ENCODE results near the gene STEAP3.

The STEAP3 gene

GRCh38 chr2:119223521-119224390, at the start of gene STEAP3:
STEAP3 (plus strand) TSS chr2:119223834; CDS start chr2:119231013, 7,179 bp downstream.
- peak; percentile 86 for DNase-seq (ENCODE audit: low read depth, low spot score)

GRCh38 chr2:119174216-119174992, 49.2 kb upstream of the STEAP3 start:
- peak; percentile 29 for DNase-seq (ENCODE audit: low read depth, low spot score)

DNA sequence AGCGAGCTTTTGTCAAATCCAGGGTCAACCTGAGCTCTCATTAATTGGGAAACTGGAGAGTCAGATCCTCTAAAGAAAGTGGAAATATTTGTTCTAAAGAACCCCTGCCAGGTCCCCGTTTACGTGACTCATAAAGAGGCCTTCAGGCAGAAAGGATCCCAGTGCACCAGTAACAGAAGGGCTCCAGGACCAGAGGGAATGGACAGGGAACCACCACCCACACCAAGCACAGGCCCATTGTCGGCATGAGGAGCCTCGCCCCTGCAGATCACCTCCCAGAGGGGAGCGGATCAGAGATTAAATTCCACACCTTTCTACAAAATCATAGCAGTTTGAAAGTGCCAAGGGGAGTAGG, 48.7 kb upstream of the STEAP3 start:
- peak; percentile 19 for DNase-seq (ENCODE audit: low read depth, low spot score)

DNA sequence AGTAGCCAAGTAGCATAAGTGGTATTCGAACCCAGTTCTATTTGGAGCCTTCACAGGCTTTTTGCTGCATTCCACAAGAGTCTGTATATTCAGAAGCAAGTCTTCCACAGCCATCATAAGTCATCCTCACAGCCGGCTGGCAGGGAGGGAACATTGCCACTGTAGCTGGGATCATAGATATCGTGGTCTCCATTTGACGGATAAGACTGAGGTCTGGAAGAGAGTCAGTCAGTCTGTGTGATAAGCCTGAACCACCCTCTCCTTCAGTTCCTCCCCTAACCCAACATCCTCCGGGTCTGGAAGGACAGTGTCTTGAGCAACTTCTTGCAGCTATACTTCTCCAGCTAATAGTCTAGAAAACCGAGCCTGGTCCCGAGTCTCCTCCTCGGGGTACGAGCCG, 48.1 kb upstream of the STEAP3 start:
- no peak for DNase-seq (ENCODE audit: low read depth, low spot score)

DNA sequence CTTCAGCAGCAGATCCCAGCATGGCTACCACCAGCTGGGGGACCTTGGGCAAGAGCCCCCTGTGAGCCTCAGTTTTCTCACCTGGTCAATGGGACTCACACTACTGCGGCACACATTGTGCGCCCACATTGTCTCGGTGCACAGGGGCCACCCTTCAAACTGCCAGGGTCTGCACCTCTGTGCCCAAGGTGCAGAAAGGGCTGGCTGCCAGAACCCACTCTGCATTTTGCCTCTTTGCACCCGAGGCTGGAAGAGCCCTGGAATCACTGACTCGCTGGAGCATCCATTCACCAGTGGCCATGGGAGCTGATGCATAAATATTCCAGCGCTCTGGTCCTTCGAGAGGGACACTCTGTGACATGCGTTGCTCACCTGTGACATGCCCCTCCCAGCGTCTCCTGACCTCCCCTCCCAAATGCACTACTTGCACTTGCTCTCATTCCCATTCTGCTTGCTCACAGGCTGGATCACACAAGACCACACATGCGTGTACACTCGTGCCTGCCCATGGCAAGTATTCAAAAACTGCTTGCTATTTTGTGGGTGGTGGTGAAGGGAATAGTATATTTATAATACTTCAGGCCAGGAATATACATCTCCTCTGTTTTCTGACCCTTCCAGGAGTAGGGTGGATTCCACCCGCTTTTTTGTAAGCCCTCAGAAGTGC, 46.3 kb upstream of the STEAP3 start:
- DNase-seq (ENCODE audit: low read depth, low spot score): no peak

GRCh38 chr2:119177838-119178190, 45.8 kb upstream of the STEAP3 start:
- no peak for DNase-seq (ENCODE audit: low read depth, low spot score)

- DNase-seq (ENCODE audit: low read depth, low spot score): no peak
Measured at GRCh38 chr2:119178776-119179175, 44.9 kb upstream of the STEAP3 start.

DNA sequence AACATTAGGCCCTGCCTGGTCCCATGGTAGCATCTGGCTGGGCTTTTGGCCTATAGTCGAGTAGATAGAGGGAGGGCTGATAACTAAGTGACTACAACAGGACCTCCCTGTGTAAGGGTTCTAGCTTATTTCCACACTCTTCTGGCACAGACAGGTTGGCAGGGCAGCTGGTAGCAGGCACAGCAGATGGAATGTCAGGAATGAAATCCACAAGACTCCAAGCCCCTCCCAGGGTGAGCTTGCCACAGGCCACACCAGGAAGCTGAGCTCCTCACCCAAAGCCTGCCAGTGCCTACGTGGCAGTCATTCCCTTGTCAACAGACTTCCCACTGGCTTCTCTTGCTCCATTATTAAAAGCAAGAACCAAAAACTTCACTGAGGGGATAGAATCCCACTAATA, 44.4 kb upstream of the STEAP3 start:
- DNase-seq (ENCODE audit: low read depth, low spot score): peak; percentile 73

GRCh38 chr2:119179991-119180390, 43.6 kb upstream of the STEAP3 start:
- peak; percentile 44 for DNase-seq (ENCODE audit: low read depth, low spot score)

DNA sequence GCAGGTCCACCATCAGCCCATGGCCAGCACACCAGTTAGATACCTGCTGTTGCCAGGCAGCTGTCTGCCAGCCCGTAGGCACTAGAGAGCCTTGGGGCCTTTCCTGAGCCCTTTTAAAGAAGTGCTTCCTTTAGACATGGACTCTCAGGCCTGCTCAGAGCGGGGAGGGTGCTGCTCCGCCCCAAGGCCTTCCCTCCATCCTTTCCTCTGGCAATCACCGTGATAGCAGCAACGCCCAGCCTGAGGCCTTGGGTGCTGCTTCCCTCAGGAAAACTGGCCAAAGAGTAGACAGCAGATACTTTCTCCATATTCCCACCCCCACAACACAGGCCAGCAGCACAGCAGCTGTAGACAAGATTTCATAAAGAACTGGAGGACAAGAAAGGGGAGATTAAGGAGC, 42.7 kb upstream of the STEAP3 start:
- no peak for DNase-seq (ENCODE audit: low read depth, low spot score)

GRCh38 chr2:119181391-119181790, 42.2 kb upstream of the STEAP3 start:
- no peak for DNase-seq (ENCODE audit: low read depth, low spot score)

GRCh38 chr2:119181791-119182445, 41.7 kb upstream of the STEAP3 start:
- no peak for DNase-seq (ENCODE audit: low read depth, low spot score)

- DNase-seq (ENCODE audit: low read depth, low spot score): no peak
Measured at GRCh38 chr2:119184512-119184911, 39.1 kb upstream of the STEAP3 start.

- DNase-seq (ENCODE audit: low read depth, low spot score): no peak
Measured at GRCh38 chr2:119190321-119191111, 33.1 kb upstream of the STEAP3 start.

GRCh38 chr2:119192893-119193292, 30.7 kb upstream of the STEAP3 start:
- DNase-seq (ENCODE audit: low read depth, low spot score): no peak

- no peak for DNase-seq (ENCODE audit: low read depth, low spot score)
Measured at GRCh38 chr2:119195001-119195400, 28.6 kb upstream of the STEAP3 start.

GRCh38 chr2:119195887-119196286, 27.7 kb upstream of the STEAP3 start:
- DNase-seq (ENCODE audit: low read depth, low spot score): no peak

DNA sequence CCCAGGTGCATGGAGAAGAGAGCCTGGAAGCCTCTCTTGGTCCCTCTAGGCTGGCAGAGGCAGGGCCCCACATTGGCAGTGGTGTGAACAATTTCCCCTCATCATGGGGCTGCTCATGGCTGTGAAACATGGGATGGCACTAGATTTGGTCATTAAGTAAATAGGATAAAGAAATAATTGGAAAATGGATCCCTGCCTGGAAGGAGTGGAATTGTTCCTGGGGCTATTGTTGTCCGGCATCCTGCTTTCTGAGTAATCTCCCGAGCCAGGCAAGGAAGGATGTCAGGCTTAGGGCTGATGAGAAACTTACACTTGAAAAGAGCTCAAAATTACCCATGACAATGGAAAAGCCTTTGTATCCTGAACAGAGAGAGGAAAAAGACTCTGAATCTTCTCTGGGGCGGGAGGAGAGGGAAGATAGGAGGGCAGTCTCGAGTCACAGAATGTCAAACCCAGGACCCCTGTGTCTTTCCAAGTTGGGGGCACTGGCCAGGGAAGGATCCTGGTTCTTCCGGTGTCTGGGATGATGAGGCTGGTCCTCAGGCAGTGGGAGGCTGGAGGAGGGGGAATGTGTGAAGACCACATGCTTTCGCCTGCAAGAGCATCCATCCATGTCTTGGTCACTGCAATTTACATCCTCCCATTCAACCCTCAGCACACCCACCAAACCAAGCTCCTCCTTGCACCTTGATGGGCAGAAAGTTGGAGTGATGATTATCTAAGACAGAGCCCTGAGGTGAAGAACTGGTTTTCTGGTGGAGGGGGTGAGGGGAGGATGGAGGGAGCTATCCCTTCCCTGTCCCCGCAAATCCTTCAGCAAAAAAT, 27.1 kb upstream of the STEAP3 start:
- DNase-seq (ENCODE audit: low read depth, low spot score): peak; percentile 20

- no peak for DNase-seq (ENCODE audit: low read depth, low spot score)
Measured at GRCh38 chr2:119197126-119197405, 26.6 kb upstream of the STEAP3 start.

DNA sequence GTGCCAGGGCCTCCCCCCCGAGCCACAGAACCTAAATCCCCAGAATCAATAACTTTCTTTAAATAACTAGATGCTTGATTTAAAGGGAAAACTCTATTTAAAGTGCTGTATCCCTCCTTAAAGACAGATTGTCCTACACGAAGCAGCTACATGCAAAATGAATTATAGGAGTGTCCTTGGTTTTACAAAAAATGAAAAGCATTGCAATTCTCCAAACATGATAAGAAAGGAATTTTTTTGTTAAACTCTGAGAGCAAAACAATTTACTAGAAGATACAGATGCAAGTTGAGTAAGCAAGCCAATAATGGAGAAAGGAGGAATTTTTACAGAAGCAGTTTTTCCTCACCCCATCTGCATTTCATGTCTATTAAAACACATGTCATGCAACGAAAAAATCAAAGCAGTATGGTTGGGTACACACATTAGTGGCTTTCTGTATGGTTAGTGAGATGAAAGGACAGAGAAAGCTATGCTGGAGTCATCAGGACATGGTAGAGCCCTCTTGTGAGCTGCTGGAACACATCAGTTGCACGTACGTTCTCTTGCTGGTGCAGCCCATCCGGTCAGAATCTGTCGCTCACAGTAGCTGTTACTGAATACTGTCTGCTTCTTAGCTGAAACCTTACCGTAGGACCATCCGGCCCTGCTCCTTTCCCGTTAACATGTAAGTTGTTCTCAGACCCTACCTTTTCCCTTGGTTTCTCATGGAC, 25.9 kb upstream of the STEAP3 start:
- no peak for DNase-seq (ENCODE audit: low read depth, low spot score)
